Activated CD4-positive, alpha-beta memory T cell treated with anti-CD3 and anti-CD28 coated beads for 36 hours (primary cell): ENCODE data around the gene TOB1. TPM values are rescaled to one million over a fixed set of nuclear protein-coding genes. Genes with fewer than 3 reads are reported as not detected.

Source experiments
- CTCF ChIA-PET: fragments of 350-600 bp; sonication (Branson Sonifier 250); formaldehyde crosslinking; loops from one replicate; lab custom pipeline; 2021; ENCODE audit warnings: antibody characterized with exemption, inconsistent platforms; lab: Charles Lee
- POLR2A ChIA-PET: fragments of 350-600 bp; sonication (Branson Sonifier 250); formaldehyde crosslinking; loops from one replicate; lab custom pipeline; 2021; ENCODE audit warnings: antibody characterized with exemption; lab: Charles Lee
- DNase-seq: peaks from one replicate; pipeline ENCODE4 v3.0.0-alpha.2; 2020
- H3K27ac Mint-ChIP-seq: one replicate; pipeline ENCODE4 v1.8.0; 2021; ENCODE audit warnings: mixed read lengths
- H3K27me3 Mint-ChIP-seq: one replicate; pipeline ENCODE4 v1.8.0; 2021; ENCODE audit warnings: mixed read lengths
- H3K36me3 Mint-ChIP-seq: one replicate; pipeline ENCODE4 v1.8.0; 2021; ENCODE audit warnings: mixed read lengths
- H3K4me1 Mint-ChIP-seq: one replicate; pipeline ENCODE4 v1.8.0; 2021; ENCODE audit warnings: low read depth, mixed read lengths
- H3K4me3 Mint-ChIP-seq: one replicate; pipeline ENCODE4 v1.8.0; 2021; ENCODE audit warnings: mild to moderate bottlenecking, mixed read lengths
- H3K9me3 Mint-ChIP-seq: one replicate; pipeline ENCODE4 v1.8.0; 2021; ENCODE audit warnings: mixed read lengths
- intact Hi-C: fragments of 100-400 bp; cut with micrococcal nuclease; formaldehyde crosslinking; loops from one replicate; pipeline ENCODE4 v1.15.1; 2023
- total RNA-seq, 2 experiments: library from RNA; stranded (reverse); gene quantifications; one replicate each; pipeline ENCODE4 v1.2.3, GENCODE V29; 2021

The TOB1 gene
- total RNA-seq, 2 experiments from 2014 or later = 42.3 to 44.1 TPM

DNA sequence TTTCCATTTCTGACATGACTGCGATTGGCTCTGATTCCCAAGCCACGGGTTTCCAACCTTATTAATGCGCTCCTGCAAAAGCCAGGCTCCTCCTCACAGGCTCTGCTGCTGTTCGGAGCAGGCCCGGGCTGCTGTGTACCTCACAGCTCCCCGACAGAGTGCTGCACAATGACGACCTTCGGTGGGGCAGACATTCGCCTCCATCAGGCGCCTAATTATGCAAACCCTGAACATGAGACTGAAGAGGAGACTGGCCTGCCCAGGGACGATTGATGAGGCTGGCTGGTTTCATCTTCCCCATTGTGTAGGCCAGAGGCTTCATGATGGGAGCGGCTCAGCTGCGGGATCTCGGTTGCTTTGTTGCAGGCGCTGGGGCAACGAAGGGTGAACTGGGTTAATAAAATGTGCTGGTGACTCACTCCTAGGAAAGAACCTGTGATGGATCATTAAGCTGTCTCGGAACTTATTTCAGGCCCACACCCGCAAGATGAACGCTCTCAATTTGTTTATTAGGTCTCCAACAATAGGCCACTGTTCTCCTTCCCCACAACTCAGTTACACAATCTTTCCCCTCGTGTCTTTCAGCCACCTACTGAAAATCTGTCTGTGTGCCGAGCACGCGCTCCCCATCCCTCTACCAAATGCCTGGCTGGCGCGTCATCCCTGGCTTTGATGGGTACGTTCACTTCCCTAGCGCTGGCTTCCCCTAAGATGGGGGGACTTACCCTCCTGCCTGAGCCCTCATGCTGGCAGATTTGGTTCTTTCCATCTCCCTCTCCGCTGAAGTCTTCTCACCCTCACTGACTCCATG lies 27.2 kb upstream of the TOB1 start:
- no peaks in the 10 kb centered on the region for H3K9me3 Mint-ChIP-seq
- H3K4me3 Mint-ChIP-seq = no peak overlapping the region
- intact Hi-C loops = no loop called here
- DNase-seq = no peak
- ChIA-PET CTCF (no interaction called here), POLR2A (interaction anchor here (0.8 kb wide), 1 partner anchor 10 kb away, joined by 3 read pairs; no protein-coding TSS in a partner anchor)
- H3K27ac Mint-ChIP-seq = no peak overlapping the region
- H3K4me1 Mint-ChIP-seq = no peaks in the 10 kb centered on the region
- H3K36me3 Mint-ChIP-seq = no peaks in the 10 kb centered on the region
- no peaks in the 10 kb centered on the region for H3K27me3 Mint-ChIP-seq

DNA sequence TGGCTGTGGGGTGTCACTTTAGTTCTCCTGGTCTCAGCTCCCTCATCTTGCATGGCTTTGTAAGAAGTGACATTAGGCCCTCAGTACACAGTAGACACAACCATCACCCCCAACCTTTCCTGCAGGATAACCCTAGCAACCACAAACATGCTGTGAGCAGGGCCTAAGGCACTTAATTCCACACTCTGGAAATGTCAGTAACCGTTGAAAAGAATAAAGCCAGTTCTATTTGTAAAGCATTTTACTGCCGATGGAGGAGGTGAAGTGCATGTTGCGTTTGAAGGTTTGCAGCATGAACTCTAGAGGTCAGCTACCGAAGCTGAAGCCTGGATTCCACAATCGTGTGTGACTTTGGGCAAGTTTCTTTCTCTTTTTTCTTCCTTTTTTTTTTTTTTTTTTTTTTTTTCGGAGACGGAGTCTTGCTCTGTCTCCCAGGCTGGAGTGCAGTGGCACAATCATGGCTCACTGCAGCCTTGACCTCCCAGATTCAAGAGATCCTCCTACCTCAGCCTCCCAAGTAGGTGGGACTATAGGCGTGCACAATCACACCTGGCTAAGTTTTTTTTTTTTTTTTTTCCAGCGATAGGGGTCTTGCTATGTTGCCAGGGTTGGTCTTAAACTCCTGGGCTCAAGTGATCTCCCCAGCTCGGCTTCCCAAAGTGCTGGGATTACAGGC lies 26.1 kb upstream of the TOB1 start:
- intact Hi-C loops = no loop called here

DNA sequence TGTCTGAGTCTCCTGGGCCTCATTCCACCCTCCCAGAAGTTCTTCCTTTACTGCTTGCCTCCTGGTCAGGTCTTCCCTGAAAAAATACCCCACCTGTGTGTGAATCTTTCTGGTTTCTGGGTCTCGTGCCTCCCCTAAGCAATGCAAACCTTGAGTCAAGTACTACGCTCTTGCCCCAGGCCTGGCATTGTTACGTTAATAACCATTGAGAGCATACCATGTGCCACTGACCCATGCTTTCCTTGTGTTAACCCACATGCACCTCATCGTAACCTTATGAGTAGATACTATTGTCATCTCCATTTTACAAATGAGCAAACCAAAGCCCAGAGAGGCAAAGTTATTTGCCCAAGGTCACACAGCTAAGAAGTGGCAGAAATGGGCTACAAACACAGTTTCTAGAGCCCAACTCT lies 25.4 kb upstream of the TOB1 start:
- Mint-ChIP-seq H3K27ac (no peak overlapping the region), H3K4me1 (peaks cover 15% of the 10 kb centered on the region), H3K27me3 (no peaks in the 10 kb centered on the region), H3K36me3 (no peaks in the 10 kb centered on the region), H3K4me3 (no peak overlapping the region), H3K9me3 (no peaks in the 10 kb centered on the region)
- intact Hi-C loops = no loop called here
- DNase-seq = no peak
- ChIA-PET CTCF (no interaction called here), POLR2A (interaction anchor here (1.5 kb wide), 1 partner anchor 27 kb away, joined by 3 read pairs; no protein-coding TSS in a partner anchor)

More for the DNA sequence above, 26.1 kb upstream of the TOB1 start:
- no peak overlapping the region for H3K27ac Mint-ChIP-seq
- DNase-seq = no peak
- ChIA-PET CTCF (no interaction called here), POLR2A (interaction anchor here (0.8 kb wide), 1 partner anchor 11 kb away, joined by 3 read pairs; no protein-coding TSS in a partner anchor)
- no peak overlapping the region for H3K4me3 Mint-ChIP-seq
- no peaks in the 10 kb centered on the region for H3K27me3 Mint-ChIP-seq
- peaks cover 9% of the 10 kb centered on the region for H3K4me1 Mint-ChIP-seq
- H3K36me3 Mint-ChIP-seq = no peaks in the 10 kb centered on the region
- no peaks in the 10 kb centered on the region for H3K9me3 Mint-ChIP-seq

DNA sequence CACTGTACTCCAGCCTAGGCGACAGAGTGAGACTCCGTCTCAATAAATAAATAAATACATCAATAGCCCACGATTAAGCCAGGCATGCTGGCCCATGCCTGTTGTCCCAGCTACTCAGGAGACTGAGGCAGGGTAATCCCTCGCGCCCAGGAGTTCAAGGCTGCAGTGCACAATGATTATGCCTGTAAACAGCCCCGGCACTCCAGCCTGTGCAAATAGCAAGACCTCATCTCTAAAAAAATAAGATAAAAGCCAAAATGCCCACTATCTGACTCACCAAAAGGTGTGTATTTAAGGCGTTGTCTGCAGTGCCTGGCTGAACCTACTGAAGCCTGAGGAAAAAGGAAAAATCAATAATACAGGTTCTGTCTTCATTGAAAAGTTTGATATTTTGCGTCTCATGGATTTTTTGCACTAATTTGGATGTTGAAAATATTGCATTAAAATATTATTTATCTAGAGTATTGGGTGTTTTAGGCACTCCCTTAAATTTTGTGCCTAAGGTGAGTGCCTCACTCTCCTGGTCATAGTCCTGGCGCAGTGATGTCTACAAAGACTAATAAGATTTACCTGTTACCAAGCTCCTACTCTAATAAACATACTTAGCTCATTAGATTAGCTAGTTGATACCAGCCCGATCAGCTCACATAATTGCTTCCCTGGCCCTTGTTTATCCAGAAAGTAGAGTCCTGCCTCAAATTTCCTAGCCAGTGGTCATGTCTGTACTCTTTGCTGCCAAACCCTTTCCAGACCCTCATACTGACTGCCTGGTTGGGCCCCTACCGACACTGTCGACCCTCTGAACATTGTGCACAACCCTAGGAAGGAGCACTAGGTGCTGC lies 24.7 kb upstream of the TOB1 start:
- DNase-seq = no peak
- Mint-ChIP-seq H3K27ac (no peak overlapping the region), H3K4me1 (peaks cover 15% of the 10 kb centered on the region), H3K9me3 (no peaks in the 10 kb centered on the region), H3K4me3 (no peak overlapping the region), H3K36me3 (no peaks in the 10 kb centered on the region), H3K27me3 (no peaks in the 10 kb centered on the region)
- ChIA-PET CTCF (no interaction called here), POLR2A (interaction anchor here (1.5 kb wide), 1 partner anchor 28 kb away, joined by 3 read pairs; no protein-coding TSS in a partner anchor)
- intact Hi-C loops = no loop called here

DNA sequence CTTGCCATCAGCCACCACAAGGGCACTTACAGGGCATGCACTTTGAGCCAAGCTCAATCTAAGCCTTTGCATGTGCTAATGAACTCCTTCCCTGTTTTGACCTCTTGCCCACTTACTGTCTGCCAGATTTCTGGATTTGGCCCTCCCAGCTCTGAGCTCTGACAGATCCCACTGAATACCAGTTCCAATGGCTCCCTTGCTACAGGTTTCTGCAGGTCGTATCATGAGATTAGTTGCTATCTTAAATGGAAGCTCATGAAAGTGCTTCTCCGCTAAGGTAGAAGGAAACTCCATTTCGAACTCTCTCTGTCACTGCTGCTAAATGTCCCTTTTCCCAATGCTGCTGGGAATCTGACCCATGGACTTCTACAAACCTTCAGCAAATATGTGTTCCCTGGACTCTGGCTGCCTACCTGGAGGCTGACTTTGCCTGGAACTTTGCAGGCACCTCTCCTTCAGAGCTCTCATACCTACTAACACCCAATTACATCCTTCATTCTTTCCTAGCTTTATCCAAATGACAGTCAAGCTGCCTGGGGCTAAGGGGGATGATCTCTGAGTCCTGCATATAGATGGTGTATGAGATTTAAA lies 23.5 kb upstream of the TOB1 start:
- Mint-ChIP-seq H3K27ac (no peak overlapping the region), H3K9me3 (no peaks in the 10 kb centered on the region), H3K27me3 (no peaks in the 10 kb centered on the region), H3K36me3 (no peaks in the 10 kb centered on the region), H3K4me3 (no peak overlapping the region), H3K4me1 (peaks cover 15% of the 10 kb centered on the region)
- DNase-seq = no peak
- ChIA-PET POLR2A (interaction anchor here (0.9 kb wide), 1 partner anchor 24 kb away, joined by 4 read pairs; no protein-coding TSS in a partner anchor), CTCF (interaction anchor here (1.1 to 1.3 kb wide), 2 partner anchors 11 to 26 kb away, joined by 3 read pairs; no protein-coding TSS in a partner anchor)
- intact Hi-C loops = no loop called here

DNA sequence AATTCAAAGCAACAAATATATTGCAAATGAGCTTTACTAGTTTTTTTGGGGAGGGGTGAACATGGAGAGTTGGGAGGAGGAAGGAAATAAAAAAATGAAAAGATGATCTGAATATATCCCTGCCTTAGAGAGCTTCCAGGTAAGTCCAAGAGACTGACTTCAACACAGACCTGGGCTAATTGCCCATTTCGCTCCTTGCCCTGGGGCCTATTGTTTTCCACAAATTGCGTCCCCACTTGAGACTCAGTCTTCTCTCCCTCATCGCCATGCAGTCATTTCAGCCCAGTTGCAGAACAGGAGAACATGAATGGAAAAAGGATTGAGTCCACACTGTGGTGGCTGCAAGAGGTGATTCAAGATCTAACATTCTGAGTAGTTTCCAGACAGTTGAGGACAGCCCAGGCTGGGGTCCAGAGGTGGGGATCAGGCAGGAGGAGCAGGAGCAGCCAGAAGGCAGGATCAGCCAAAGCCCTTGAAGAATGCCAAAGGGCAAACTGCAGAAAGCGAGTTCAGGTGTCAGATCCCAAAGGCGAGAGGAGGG lies 21.6 kb upstream of the TOB1 start:
- intact Hi-C loops = loop anchor here (2.0 kb wide), 2 partner anchors 21 to 23 kb away; partner anchors contain the start of gene TOB1
- CTCF ChIA-PET = interaction anchor here (0.6 to 2.4 kb wide), 6 partner anchors 22 to 73 kb away, joined by 3 to 10 read pairs (median 4); no protein-coding TSS in a partner anchor
- POLR2A ChIA-PET = interaction anchor here (0.6 to 2.5 kb wide), 3 partner anchors 20 to 31 kb away, joined by 3 to 12 read pairs (median 4); partner anchors contain the start of gene TOB1
- Mint-ChIP-seq H3K27me3 (no peaks in the 10 kb centered on the region), H3K9me3 (no peaks in the 10 kb centered on the region), H3K36me3 (no peaks in the 10 kb centered on the region), H3K4me1 (peaks cover 23% of the 10 kb centered on the region), H3K4me3 (no peak overlapping the region), H3K27ac (peak overlapping the region; percentile 30)
- DNase-seq = no peak

DNA sequence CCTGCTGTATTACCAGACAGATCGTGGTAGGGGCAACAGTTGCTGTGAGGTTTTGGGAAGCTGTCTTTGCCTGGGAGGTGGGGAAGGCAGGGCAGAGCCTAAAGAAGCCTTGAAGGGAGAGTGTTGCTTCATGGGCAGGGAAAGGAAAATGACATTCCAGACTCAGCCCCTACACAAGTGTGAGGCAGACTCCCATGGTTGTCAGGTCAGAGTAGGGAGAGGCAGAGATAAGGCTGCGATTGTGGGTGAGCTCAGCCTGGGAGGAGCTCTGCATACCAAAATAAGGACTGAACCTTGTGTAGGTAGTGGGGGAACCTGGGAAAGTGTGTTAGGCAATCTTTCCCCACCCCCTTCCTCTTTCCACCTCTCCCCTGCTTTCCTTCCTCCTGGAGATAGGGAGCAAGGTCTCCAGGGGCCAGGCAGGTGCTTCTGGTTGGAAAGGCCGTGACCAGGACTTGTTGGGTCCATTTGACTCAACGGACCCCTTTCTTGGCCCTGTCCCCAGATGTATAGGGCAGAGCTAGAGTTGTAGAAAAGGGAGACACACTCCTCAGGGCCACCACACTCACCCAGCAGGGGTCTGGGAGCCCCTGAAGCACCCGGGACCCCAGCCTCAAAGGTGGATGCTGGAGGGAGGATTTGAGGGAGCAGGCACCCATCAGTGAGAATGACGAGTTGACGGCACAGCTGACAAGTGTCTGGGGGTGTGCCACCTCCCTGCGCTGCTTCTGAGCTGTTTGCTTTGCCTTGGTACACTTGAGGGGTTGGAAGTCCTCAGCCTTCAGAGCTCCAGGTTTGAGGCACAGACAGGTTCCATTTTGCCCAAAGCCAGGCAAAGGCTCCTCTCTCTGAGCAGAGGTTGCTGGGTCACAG lies 18.5 kb upstream of the TOB1 start:
- ChIA-PET POLR2A (interaction anchor here (1.1 kb wide), 1 partner anchor 18 kb away, joined by 3 read pairs; the partner anchor contains the start of gene TOB1), CTCF (interaction anchor here (1.2 to 1.9 kb wide), 3 partner anchors 12 to 65 kb away, joined by 3 to 5 read pairs (median 4); no protein-coding TSS in a partner anchor)
- intact Hi-C loops = no loop called here
- Mint-ChIP-seq H3K36me3 (no peaks in the 10 kb centered on the region), H3K4me1 (peaks cover 25% of the 10 kb centered on the region), H3K27ac (peak overlapping the region; percentile 16), H3K9me3 (peaks cover 2% of the 10 kb centered on the region), H3K27me3 (no peaks in the 10 kb centered on the region), H3K4me3 (no peak overlapping the region)
- DNase-seq = no peak

DNA sequence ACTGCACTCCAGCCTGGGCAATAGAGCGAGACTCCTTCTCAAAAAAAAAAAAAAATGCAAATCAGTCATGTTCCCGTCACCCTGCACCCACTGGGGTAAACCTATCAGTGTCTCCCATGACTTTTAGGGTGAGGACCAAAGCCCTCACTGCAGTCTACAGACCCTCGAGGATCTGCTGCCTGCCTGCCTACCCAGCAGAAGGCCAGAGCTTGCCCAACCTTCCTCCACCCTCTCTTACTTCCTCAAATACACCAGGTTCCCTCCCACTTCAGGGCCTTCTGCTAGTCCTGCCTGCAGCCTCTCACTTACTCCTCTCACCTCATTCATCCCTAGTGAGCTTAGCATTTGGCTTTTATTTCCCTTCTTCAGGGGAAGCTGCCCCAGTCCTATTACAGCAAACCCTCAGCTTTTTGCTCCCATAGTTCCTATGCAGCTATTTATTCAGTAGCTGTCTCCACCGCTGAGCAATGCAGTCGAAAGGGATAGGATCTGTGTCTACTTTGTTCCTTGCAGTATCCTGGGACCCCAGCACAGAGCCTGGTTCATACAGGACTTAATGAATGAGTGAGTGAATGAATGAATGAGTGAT lies 17.8 kb upstream of the TOB1 start:
- H3K9me3 Mint-ChIP-seq = peaks cover 3% of the 10 kb centered on the region
- intact Hi-C loops = no loop called here
- H3K27me3 Mint-ChIP-seq = no peaks in the 10 kb centered on the region
- H3K4me3 Mint-ChIP-seq = no peak overlapping the region
- CTCF ChIA-PET = interaction anchor here (1.2 to 1.9 kb wide), 3 partner anchors 11 to 66 kb away, joined by 3 to 5 read pairs (median 4); no protein-coding TSS in a partner anchor
- no peak for DNase-seq
- H3K4me1 Mint-ChIP-seq = peaks cover 25% of the 10 kb centered on the region
- POLR2A ChIA-PET = no interaction called here
- H3K27ac Mint-ChIP-seq = peak overlapping the region; percentile 16
- no peaks in the 10 kb centered on the region for H3K36me3 Mint-ChIP-seq

DNA sequence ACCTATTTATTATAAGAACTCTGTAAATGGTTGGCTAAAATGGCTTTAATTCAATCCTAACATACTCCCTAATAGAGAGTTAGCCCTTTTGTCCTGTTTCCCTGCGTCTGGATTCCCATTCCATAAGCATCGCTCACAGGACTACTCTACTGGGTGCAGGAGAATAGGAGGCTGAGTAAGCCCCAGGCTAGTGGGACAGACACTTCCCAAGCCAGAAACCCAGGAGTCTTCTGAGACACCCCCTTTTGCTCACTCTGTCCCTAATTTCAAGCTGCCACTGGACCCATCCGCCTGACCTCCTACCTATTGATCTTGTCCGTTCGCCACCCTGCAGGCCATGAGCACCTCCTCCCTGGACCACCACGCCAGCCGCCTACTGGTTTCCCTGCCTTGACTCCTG lies 16.7 kb upstream of the TOB1 start:
- Mint-ChIP-seq H3K4me1 (peaks cover 22% of the 10 kb centered on the region), H3K27ac (no peak overlapping the region), H3K27me3 (no peaks in the 10 kb centered on the region), H3K4me3 (no peak overlapping the region), H3K36me3 (no peaks in the 10 kb centered on the region), H3K9me3 (peaks cover 4% of the 10 kb centered on the region)
- DNase-seq = no peak
- CTCF ChIA-PET = interaction anchor here (0.8 kb wide), 1 partner anchor 8 kb away, joined by 3 read pairs; no protein-coding TSS in a partner anchor
- POLR2A ChIA-PET = no interaction called here
- intact Hi-C loops = no loop called here

DNA sequence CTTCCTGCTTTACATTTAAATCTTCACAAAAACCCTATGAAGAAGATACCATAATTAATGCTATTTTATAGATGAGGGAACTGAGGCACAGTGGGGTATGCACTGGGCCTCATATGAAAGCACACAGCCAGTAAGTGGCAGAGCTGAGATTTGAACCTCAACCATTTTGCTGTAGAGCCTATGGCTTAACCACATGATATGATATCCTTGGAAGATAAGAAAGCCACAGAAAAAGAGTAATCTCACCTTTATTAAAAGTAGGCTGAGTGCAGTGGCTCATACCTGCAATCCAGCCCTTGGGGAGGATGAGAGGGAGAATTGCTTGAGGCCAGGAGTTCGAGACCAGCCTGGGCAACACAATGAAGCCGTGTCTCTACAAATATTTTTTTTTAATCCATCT lies 15.0 kb upstream of the TOB1 start:
- H3K36me3 Mint-ChIP-seq = no peaks in the 10 kb centered on the region
- POLR2A ChIA-PET = no interaction called here

More for the DNA sequence above, 15.0 kb upstream of the TOB1 start:
- Mint-ChIP-seq H3K27ac (no peak overlapping the region), H3K4me3 (no peak overlapping the region), H3K4me1 (peaks cover 10% of the 10 kb centered on the region), H3K9me3 (peaks cover 4% of the 10 kb centered on the region), H3K27me3 (no peaks in the 10 kb centered on the region)
- CTCF ChIA-PET = no interaction called here
- intact Hi-C loops = no loop called here
- DNase-seq = no peak
